HepG2 (cell line): ENCODE measurements around the gene AGK. TPM values are rescaled to one million over a fixed set of nuclear protein-coding genes. Genes with fewer than 3 reads are reported as not detected.

Experiments used
- ATAC-seq: fragments of 200-7000 bp; cut with Tn5 transposase; 3 replicates; pipeline ENCODE4 v1.9.1; 2020; ENCODE audit warnings: mild to moderate bottlenecking, moderate library complexity
- BruUV-seq: library from RNA; stranded (reverse); fragments of 400-500 nt; replicated peaks from 2 replicates; lab custom pipeline; 2021; lab: Mats Ljungman, UMichigan
- CTCF ChIA-PET: fragments of 300-600 bp; formaldehyde crosslinking; extraction: SDS; loops from one replicate; lab custom pipeline; 2021; ENCODE audit warnings: low total read pairs, inconsistent platforms, low intra/inter-chr PET ratio; lab: Yijun Ruan, JAX
- POLR2A ChIA-PET: fragments of 350-600 bp; sonication (Branson Sonifier 250); formaldehyde crosslinking; loops from one replicate; lab custom pipeline; 2020; ENCODE audit warnings: antibody characterized with exemption, inconsistent platforms; lab: Yijun Ruan, JAX
- DNase-seq: peaks from one replicate; pipeline ENCODE4 v3.0.0-alpha.2; 2015; ENCODE audit warnings: low spot score
- FAIRE-seq: peaks from 3 replicates; lab custom pipeline; 2011; peaks lifted over from hg19 to GRCh38; lab: Jason Lieb, UNC
- H2AFZ ChIP-seq: one replicate; pipeline ENCODE4 v1.6.1; 2011; ENCODE audit warnings: low read length, inconsistent platforms
- H3K27ac ChIP-seq: fragments of 300-600 bp; 3 replicates; pipeline ENCODE4 v1.8.0; 2011; ENCODE audit warnings: mixed run types, mild to moderate bottlenecking, mixed read lengths, low read length, inconsistent platforms; ENCODE audit not compliant: insufficient read depth; ENCODE audit errors: extremely low read length
- H3K27me3 ChIP-seq, 2 experiments: fragments of 200-600 bp in 1 of 2; 2 replicates in 1 of 2; 3 replicates in 1 of 2; pipeline versions ENCODE4 v1.6.0 to v1.8.0; 2011; ENCODE audit warnings: low read length in 2 of 2, mild to moderate bottlenecking in 2 of 2, moderate library complexity in 2 of 2, inconsistent platforms in 1 of 2; ENCODE audit not compliant: insufficient read depth in 2 of 2, control insufficient read depth in 1 of 2
- H3K36me3 ChIP-seq, 2 experiments: fragments of 200-600 bp in 1 of 2; replicated peaks in 1 of 2; 2 replicates in 1 of 2; 3 replicates in 1 of 2; pipeline versions ENCODE4 v1.5.1 to v1.8.0; 2011; ENCODE audit warnings: low read length in 2 of 2, inconsistent platforms in 1 of 2; ENCODE audit not compliant: insufficient read depth in 2 of 2, control insufficient read depth in 1 of 2
- H3K4me1 ChIP-seq: 2 replicates; pipeline ENCODE4 v1.5.1; 2012; ENCODE audit warnings: low read length, inconsistent platforms; ENCODE audit not compliant: insufficient read depth
- H3K4me2 ChIP-seq: 2 replicates; pipeline ENCODE4 v1.6.0; 2011; ENCODE audit warnings: low read depth, low read length, inconsistent platforms
- H3K4me3 ChIP-seq, 3 experiments: fragments of 200-600 bp in 1 of 3; sonication (generic), shearing (Covaris generic) in 1 of 3; replicated peaks in 1 of 3; 2 replicates each; pipeline ENCODE4 v1.5.1; 2011 to 2016; ENCODE audit warnings: low read length in 3 of 3, inconsistent platforms in 2 of 3, low read depth in 2 of 3, mild to moderate bottlenecking in 2 of 3, control low read depth in 1 of 3, mixed read lengths in 1 of 3; ENCODE audit not compliant: insufficient read depth in 1 of 3
- H3K79me2 ChIP-seq: one replicate; pipeline ENCODE4 v1.6.1; 2011; ENCODE audit warnings: low read length, inconsistent platforms; ENCODE audit not compliant: insufficient read depth
- H3K9ac ChIP-seq: 2 replicates; pipeline ENCODE4 v1.6.0; 2011; ENCODE audit warnings: mild to moderate bottlenecking, low read depth, low read length, inconsistent platforms; ENCODE audit not compliant: insufficient read depth
- H3K9me3 ChIP-seq: 2 replicates; pipeline ENCODE4 v1.5.1; 2012; ENCODE audit warnings: mild to moderate bottlenecking, low read length
- H4K20me1 ChIP-seq: 2 replicates; pipeline ENCODE4 v1.6.0; 2011; ENCODE audit warnings: inconsistent platforms, mild to moderate bottlenecking, low read length, moderate library complexity; ENCODE audit not compliant: insufficient read depth
- CTCF ChIP-seq: sonication (generic); formaldehyde crosslinking; IDR thresholded peaks from 2 replicates; pipeline ENCODE4 v1.5.0; 2020; ENCODE audit warnings: mild to moderate bottlenecking, missing genetic modification reagents, moderate library complexity
- KAT7 ChIP-seq: IDR thresholded peaks from 2 replicates; pipeline ENCODE4 v1.6.1; 2018; ENCODE audit warnings: borderline replicate concordance, missing compliant biosample characterization
- KLF15 ChIP-seq: sonication (generic); formaldehyde crosslinking; IDR thresholded peaks from 2 replicates; pipeline ENCODE4 v1.8.1; 2023; ENCODE audit warnings: borderline replicate concordance, mild to moderate bottlenecking, inconsistent platforms, missing genetic modification reagents, mixed read lengths
- MBNL3 ChIP-seq: fragments of 250-450 bp; sonication (Bioruptor Pico); conservative IDR thresholded peaks from 2 replicates; pipeline ENCODE4 v1.8.0; 2022; ENCODE audit warnings: mild to moderate bottlenecking, inconsistent platforms
- NR0B2 ChIP-seq: sonication (generic); formaldehyde crosslinking; IDR thresholded peaks from 2 replicates; pipeline ENCODE4 v1.4.0; 2020; ENCODE audit warnings: mild to moderate bottlenecking, missing genetic modification reagents
- RXRB ChIP-seq: IDR thresholded peaks from 2 replicates; pipeline ENCODE4 v1.6.1; 2016; ENCODE audit warnings: borderline replicate concordance, missing genetic modification reagents, missing compliant biosample characterization
- ZBTB3 ChIP-seq: sonication (generic); formaldehyde crosslinking; IDR thresholded peaks from 2 replicates; pipeline ENCODE4 v1.4.0; 2020; ENCODE audit warnings: low read depth, mild to moderate bottlenecking, moderate library complexity, missing genetic modification reagents, borderline replicate concordance
- ZNF598 ChIP-seq: sonication (generic); formaldehyde crosslinking; IDR thresholded peaks from 2 replicates; pipeline ENCODE4 v1.5.1; 2020; ENCODE audit warnings: mild to moderate bottlenecking, missing genetic modification reagents, borderline replicate concordance
- ZNF766 ChIP-seq: sonication (generic); formaldehyde crosslinking; IDR thresholded peaks from 2 replicates; pipeline ENCODE4 v1.5.0; 2020; ENCODE audit warnings: missing genetic modification reagents, borderline replicate concordance
- ZNF883 ChIP-seq: sonication (generic); formaldehyde crosslinking; IDR thresholded peaks from 2 replicates; pipeline ENCODE4 v1.5.1; 2020; ENCODE audit warnings: mild to moderate bottlenecking, missing genetic modification reagents; ENCODE audit errors: not compliant biosample characterization
- WGBS: methylation state at CpG from one replicate; pipeline ENCODE4 v1.1.6; 2017; ENCODE audit warnings: low lambda C conversion rate; 5-methylcytosine and 5-hydroxymethylcytosine counted together
- in situ Hi-C: cut with HindIII; loops from 2 replicates; pipeline ENCODE4 v1.10.0; 2017; ENCODE audit warnings: low pct_unique_long_range_greater_than_20kb; ENCODE audit not compliant: extremely low pct_ligation_motif_present
- intact Hi-C: fragments of 100-400 bp; cut with micrococcal nuclease; formaldehyde crosslinking; loops from one replicate; pipeline ENCODE4 v1.10.0; 2022; ENCODE audit not compliant: unreplicated experiment
- polyA plus RNA-seq, 8 experiments: library from polyadenylated mRNA; depleted of rRNA in 3 of 8; stranded (reverse) in 7 of 8; unstranded in 1 of 8; fragments of >200 nt; fragmentation: Illumina TruSeq in 4 of 8; extraction: Trizol in 4 of 8; gene quantifications; 2 replicates each; pipeline versions ENCODE4 v1.2.1 to v1.2.3, GENCODE V29; 2011 to 2016; ENCODE audit warnings: low read depth in 4 of 8, missing spikeins in 1 of 8, mixed read lengths in 1 of 8; ENCODE audit not compliant: insufficient read depth in 1 of 8
- total RNA-seq, 5 experiments: library from RNA; depleted of rRNA; stranded (reverse); fragments of >200 nt; fragmentation: Illumina TruSeq; extraction: Trizol; gene quantifications; 2 replicates each; pipeline ENCODE4 v1.2.3, GENCODE V29; 2016; ENCODE audit warnings: low read depth in 1 of 5
- TF ChIP-seq, protein P1 (sequence below): sonication (generic); formaldehyde crosslinking; IDR thresholded peaks from 2 replicates; pipeline ENCODE4 v1.4.0; 2020; ENCODE audit warnings: missing genetic modification reagents

The AGK gene
- total and polyA plus RNA-seq, 2 of the 13 experiments (the other 11 are each of a cell fraction or from before 2014, with no cell fraction given) = 23.7 to 30.1 TPM

DNA sequence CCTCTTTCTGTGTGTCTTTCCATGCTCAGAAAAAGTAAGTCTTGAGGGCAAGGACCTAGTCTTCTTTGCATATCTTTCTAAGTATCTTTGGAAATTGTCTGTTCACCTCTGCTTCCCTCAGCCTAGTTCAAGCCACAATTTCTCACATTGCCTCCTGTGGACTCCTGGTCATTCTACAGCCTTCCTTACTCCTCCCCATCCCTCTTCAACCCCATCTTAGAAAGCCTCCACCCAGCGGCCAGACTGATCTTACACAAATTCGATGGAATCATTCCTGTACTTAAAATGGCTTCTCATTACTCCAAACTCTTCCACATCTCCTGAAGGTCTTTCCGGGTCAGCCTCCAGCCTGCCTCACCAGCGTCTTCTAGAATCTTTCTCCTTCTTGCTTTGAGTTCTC lies 24.1 kb upstream of the AGK start:
- FAIRE-seq (no peak), DNase-seq (no peak), ATAC-seq (no peak)
- H2AFZ ChIP-seq = no peak overlapping the region
- no TSS peak for BruUV-seq
- no peaks in the 10 kb centered on the region for H3K9me3 ChIP-seq
- in situ Hi-C loops = loop anchor here (25.0 kb wide), 1 partner anchor 465 kb away; the partner anchor contains the start of gene TMEM178B
- intact Hi-C loops = no loop called here
- H3K4me2 ChIP-seq = no peak overlapping the region
- H3K36me3 ChIP-seq = no peaks in the 10 kb centered on the region
- TF ChIP-seq, protein P1, sequence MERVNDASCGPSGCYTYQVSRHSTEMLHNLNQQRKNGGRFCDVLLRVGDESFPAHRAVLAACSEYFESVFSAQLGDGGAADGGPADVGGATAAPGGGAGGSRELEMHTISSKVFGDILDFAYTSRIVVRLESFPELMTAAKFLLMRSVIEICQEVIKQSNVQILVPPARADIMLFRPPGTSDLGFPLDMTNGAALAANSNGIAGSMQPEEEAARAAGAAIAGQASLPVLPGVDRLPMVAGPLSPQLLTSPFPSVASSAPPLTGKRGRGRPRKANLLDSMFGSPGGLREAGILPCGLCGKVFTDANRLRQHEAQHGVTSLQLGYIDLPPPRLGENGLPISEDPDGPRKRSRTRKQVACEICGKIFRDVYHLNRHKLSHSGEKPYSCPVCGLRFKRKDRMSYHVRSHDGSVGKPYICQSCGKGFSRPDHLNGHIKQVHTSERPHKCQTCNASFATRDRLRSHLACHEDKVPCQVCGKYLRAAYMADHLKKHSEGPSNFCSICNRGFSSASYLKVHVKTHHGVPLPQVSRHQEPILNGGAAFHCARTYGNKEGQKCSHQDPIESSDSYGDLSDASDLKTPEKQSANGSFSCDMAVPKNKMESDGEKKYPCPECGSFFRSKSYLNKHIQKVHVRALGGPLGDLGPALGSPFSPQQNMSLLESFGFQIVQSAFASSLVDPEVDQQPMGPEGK (CRISPR knock-in tag) = no peak
- no peak for TF ChIP-seq ZNF883 (CRISPR knock-in tag)
- TF ChIP-seq MBNL3 = no peak
- no peak for TF ChIP-seq NR0B2 (CRISPR knock-in tag)
- no peak for TF ChIP-seq RXRB (CRISPR knock-in tag)
- TF ChIP-seq KAT7 (CRISPR knock-in tag) = no peak
- TF ChIP-seq CTCF = no peak
- TF ChIP-seq ZNF766 (CRISPR knock-in tag) = no peak
- no peak for TF ChIP-seq ZNF598 (CRISPR knock-in tag)
- no peak for TF ChIP-seq KLF15 (CRISPR knock-in tag)
- no peak for TF ChIP-seq ZBTB3 (CRISPR knock-in tag)
- ChIA-PET CTCF (no interaction called here), POLR2A (no interaction called here)
- H3K27ac ChIP-seq = no peak overlapping the region
- 1% methylated on average over 4 of the region's 4 CpGs for WGBS
- no peaks in the 10 kb centered on the region for H4K20me1 ChIP-seq
- H3K4me1 ChIP-seq = no peaks in the 10 kb centered on the region
- no peaks in the 10 kb centered on the region for H3K79me2 ChIP-seq
- no peak overlapping the region for H3K4me3 ChIP-seq
- H3K9ac ChIP-seq = no peak overlapping the region
- peaks cover 0 to 25% of the 10 kb centered on the region in 2 experiments; a peak in 2 of 5 replicates for H3K27me3 ChIP-seq
